NOMO-1 treated with dmso at 0.1 percent for 144 hours (cell line): ENCODE results near the gene TMEM38B.

Experiments
- DNase-seq: peaks from one replicate; lab custom pipeline; 2025; ENCODE audit not compliant: unreplicated experiment; lab: John Stamatoyannopoulos, UW

Gene TMEM38B, protein sequence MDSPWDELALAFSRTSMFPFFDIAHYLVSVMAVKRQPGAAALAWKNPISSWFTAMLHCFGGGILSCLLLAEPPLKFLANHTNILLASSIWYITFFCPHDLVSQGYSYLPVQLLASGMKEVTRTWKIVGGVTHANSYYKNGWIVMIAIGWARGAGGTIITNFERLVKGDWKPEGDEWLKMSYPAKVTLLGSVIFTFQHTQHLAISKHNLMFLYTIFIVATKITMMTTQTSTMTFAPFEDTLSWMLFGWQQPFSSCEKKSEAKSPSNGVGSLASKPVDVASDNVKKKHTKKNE

GRCh38 chr9:105694190-105694847 is at the start of gene TMEM38B:
Gene TMEM38B, plus strand, starts transcription at chr9:105694541. Its CDS starts 120 bp downstream, at chr9:105694661.
- DNase-seq = peak; percentile 65

- DNase-seq = no peak
These were observed 47.3 kb upstream of the TMEM38B start for GRCh38 chr9:105646879-105647594.

- no peak for DNase-seq
These were observed 46.6 kb upstream of the TMEM38B start for GRCh38 chr9:105647595-105648349.

DNA sequence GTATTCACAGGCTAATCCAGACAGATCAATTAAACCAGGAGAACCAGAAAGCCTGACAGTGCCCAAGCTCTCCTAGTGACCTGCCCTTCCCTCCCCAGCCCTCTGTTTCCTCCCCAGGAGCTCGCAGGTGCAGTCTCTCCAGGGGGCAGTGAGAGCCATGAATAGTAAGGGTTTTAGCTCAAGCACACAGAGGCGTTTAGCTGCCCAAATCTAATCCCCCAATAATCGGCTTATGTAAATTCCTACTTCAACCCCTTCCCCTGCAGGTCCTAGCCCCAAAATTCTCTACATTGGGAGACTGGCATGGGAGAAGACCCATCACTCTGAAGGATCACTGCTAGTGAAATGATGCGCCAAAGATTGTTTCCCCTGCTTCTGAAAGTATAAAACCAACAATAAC is 42.5 kb upstream of the TMEM38B start:
- no peak for DNase-seq

DNA sequence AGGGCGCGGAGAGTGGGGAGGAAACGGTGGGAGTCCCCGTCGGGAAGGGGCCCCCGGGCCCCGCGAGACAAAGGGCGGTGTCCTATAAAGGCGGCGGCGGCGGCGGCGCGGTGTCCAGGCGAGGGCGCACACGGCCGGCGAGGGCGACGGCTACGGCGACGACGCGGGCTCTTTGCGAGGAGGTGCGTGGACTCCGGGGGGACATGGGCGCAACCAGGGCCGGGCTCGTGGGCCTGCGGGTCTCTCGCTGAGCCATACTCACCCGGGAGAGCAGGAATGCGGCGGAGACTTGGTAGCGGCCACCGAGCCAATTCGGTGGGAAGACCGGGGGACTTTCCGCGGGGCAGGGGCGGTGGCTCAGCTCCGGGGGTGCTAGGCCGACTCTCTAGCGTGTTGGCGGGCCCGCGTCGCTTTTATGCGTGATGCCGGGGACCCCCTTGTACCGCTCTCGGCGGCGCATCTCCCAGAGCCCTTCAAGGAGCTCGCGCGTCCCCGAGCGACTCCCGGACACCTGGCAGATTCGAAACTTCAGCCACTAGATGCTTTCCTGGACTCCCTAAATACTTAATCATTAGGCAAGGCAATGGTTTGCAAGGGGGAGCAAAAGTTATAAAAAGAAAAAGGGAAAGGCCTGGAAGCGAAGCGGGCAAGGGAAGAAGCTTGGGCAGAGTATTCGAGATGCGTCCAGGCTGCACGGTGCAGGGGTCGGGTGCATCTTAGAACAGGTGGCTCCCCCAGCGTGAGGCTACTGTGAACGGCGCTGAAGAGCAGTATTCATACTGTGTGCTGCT is 38.0 kb upstream of the TMEM38B start:
- DNase-seq = peak; percentile 29

DNA sequence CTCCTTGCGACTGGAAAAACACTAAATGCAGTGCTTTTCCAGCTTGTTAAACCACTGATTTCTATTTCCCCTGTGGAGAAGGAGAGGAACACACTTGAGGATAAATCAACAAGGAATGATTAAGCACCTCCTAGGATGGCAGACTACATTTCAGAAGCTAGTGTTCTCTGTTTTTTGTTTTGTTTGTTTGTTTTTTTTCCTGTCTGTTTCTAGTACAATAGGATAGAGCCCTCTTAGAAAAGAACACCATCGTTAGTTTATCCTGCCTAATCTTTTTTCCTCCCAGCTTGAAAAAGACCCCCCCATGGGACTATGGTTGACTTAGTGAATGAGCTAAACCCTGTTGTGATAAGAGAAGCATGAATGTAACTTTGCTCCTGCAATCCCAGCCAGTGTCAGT is 36.0 kb upstream of the TMEM38B start:
- no peak for DNase-seq

GRCh38 chr9:105661011-105661410 is 33.3 kb upstream of the TMEM38B start:
- no peak for DNase-seq

GRCh38 chr9:105662184-105663104 is 31.9 kb upstream of the TMEM38B start, which contains the start of gene TAL2:
Gene TAL2, plus strand, starts transcription at chr9:105662457. Its CDS starts 40 bp downstream, at chr9:105662497.
- no peak for DNase-seq

GRCh38 chr9:105663914-105664313 is 30.4 kb upstream of the TMEM38B start:
- DNase-seq = no peak

- DNase-seq = no peak
These were observed 26.5 kb upstream of the TMEM38B start for GRCh38 chr9:105667867-105668266.

DNA sequence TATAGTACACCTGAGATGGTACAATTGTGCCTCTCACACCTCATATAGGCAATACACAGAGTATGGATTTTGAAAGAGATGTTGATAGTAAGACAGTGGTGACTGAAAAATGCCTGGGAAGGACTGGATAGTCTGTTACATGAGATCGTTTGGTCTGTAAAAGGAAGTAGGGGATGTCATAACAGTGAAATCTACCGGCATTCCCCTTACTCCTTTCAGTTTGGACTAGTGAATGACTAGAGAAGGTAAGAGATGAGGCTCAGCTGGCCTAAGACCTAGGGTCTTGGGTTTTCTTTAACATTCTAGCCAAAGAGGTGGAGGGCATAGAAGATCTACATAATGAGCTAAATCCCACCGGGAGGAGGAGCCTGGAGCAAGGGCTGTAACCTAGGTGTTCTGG is 24.0 kb upstream of the TMEM38B start:
- no peak for DNase-seq

GRCh38 chr9:105670775-105671174 is 23.6 kb upstream of the TMEM38B start:
- DNase-seq = no peak

GRCh38 chr9:105672711-105673234 is 21.6 kb upstream of the TMEM38B start:
- peak; percentile 94 for DNase-seq

- DNase-seq = peak; percentile 69
These were observed 20.4 kb upstream of the TMEM38B start for GRCh38 chr9:105673850-105674387.

GRCh38 chr9:105676351-105676923 is 17.9 kb upstream of the TMEM38B start:
- no peak for DNase-seq

- no peak for DNase-seq
These were observed 16.2 kb upstream of the TMEM38B start for GRCh38 chr9:105678163-105678562.

GRCh38 chr9:105678781-105679180 is 15.6 kb upstream of the TMEM38B start:
- DNase-seq = no peak

- no peak for DNase-seq
These were observed 14.9 kb upstream of the TMEM38B start for GRCh38 chr9:105679257-105680022.
